GM12864 (cell line): Measurements from ENCODE around the gene SALL1.

ENCODE experiments used
- DNase-seq: peaks from one replicate; pipeline ENCODE4 v3.0.0-alpha.2; 2011; ENCODE audit warnings: low read depth
- H3K4me3 ChIP-seq: 2 replicates; pipeline ENCODE4 v1.5.1; 2011; ENCODE audit warnings: mild to moderate bottlenecking, low read depth, low read length, control low read depth
- TF ChIP-seq, protein P1 (sequence below): IDR thresholded peaks from 2 replicates; pipeline ENCODE4 v1.5.1; 2011; ENCODE audit warnings: low read depth, mild to moderate bottlenecking, moderate library complexity, low read length, control low read depth, inconsistent platforms; ENCODE audit errors: missing control alignments

SALL1 gene

DNA sequence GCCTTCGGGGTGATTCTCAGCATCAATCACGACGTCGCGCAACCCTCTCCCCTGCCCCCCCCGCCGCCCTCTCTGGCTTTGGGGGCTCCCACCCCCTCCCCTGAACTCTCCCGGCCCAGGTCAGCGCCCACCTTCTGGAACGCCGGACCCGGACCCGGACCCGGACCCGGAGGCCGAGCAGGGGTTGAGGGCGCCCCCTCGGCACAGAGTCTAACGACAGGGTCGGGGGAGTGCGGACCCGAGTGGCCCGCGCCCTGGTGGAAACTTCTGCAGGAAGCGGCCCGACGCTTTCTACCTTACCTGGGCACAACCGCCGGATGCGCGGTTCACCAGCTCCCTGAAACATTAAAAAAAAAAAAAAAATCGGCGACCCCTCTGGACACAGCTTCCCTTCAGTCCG is 16.2 kb downstream of the SALL1 start:
- TF ChIP-seq, protein P1, sequence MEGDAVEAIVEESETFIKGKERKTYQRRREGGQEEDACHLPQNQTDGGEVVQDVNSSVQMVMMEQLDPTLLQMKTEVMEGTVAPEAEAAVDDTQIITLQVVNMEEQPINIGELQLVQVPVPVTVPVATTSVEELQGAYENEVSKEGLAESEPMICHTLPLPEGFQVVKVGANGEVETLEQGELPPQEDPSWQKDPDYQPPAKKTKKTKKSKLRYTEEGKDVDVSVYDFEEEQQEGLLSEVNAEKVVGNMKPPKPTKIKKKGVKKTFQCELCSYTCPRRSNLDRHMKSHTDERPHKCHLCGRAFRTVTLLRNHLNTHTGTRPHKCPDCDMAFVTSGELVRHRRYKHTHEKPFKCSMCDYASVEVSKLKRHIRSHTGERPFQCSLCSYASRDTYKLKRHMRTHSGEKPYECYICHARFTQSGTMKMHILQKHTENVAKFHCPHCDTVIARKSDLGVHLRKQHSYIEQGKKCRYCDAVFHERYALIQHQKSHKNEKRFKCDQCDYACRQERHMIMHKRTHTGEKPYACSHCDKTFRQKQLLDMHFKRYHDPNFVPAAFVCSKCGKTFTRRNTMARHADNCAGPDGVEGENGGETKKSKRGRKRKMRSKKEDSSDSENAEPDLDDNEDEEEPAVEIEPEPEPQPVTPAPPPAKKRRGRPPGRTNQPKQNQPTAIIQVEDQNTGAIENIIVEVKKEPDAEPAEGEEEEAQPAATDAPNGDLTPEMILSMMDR, result no peak
- DNase-seq, result no peak
- no peak overlapping the region for H3K4me3 ChIP-seq

DNA sequence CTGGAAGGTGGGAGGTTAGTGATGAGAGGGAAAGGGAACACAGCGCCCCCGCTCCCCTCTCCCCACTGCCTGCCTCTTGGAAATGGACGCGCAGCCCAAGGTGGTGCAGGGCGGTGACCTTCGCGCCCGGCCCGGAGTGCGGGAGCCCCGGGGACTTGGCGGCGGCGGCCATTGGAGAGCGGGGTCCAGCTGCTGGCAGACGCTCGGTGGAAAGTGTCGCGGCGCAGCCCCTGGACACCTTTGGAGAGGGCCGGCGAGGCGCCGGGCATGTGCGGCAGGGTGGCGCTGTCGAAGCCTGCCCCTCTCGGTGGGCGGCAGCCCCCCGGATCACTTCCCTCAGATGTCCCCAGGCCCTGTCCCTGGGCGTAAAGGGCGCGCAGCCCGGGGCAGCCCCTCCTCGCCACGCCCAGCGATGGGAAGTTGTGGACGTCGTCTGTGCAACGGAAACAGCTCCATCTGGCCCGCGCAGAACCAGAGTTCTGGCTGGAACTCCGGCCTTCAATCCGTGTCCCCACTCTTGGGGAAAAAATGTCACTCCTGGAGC is 16.7 kb downstream of the SALL1 start:
- TF ChIP-seq, protein P1, result no peak
- H3K4me3 ChIP-seq, result no peak overlapping the region
- no peak for DNase-seq

DNA sequence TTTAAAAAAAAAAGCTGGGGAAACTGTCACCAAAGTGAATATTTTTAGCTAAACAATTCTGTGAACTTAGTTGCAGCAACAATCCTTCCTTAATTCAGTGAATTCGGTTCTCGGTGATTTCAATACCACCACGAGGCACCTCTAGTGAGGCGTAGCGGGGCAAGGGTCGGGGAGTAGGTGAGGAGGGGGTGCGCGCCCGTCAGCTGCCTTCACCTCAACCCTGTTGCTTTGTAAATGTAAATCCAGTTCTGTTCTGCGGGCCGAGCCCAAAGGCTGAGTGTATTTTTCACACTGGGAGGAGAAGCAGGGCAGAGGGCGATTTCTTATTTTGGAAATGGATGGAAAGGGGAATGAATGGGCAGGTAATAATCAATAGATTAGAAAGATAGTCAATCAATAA is 17.4 kb downstream of the SALL1 start:
- TF ChIP-seq, protein P1, result no peak
- H3K4me3 ChIP-seq, result no peak overlapping the region
- no peak for DNase-seq

DNA sequence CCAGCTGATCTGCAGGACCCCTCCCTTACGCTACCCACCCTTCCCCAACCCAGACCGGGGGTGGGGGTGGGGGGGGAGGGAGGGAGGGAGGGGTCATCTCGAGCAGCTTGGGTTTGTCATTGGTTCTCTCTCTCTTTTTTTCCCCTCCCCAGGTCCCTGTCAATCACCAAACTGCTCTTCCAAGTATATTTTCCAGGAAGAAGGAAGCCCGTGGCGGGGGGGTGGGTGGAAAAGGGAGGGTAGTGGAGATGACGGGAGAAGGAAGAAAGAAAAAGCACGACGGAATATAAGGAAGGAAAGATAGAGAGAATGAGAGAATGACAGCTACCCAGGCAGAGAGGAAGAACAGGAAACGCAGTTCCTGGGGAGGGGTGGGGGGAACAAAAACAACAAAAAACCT is 17.9 kb downstream of the SALL1 start:
- DNase-seq, result no peak

DNA sequence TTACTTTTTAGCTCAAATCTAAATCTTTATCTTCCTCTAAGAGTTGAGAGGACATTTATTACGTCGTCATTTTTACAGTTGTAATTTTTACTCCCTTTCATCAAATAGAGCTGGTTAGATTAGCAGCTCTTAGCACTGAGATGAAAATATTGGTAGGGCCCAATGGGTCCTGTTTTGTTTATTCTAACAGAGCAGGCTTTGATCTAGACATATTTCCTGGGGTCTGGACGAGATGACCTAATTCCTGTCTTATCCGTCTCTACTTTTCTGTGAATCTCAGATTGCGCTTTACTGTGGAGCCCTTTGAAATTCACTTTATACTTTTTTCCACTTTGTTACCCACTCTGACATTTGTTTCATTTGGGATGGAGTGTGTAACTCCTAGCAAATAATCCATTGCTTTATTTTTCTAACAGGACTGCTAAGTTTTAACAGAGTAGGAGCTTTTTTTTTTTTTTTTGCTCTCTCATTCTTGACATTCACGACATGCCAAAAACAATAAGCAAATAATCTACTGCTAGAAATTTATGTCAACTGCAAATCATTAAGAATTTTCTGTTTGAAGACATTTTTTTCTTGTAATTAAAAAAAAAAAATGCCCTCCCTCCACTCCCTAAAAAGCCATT is 18.5 kb downstream of the SALL1 start:
- DNase-seq, result no peak
- TF ChIP-seq, protein P1, result no peak
- H3K4me3 ChIP-seq, result no peak overlapping the region

More for the DNA sequence above, 17.9 kb downstream of the SALL1 start:
- TF ChIP-seq, protein P1, result no peak
- H3K4me3 ChIP-seq, result no peak overlapping the region

DNA sequence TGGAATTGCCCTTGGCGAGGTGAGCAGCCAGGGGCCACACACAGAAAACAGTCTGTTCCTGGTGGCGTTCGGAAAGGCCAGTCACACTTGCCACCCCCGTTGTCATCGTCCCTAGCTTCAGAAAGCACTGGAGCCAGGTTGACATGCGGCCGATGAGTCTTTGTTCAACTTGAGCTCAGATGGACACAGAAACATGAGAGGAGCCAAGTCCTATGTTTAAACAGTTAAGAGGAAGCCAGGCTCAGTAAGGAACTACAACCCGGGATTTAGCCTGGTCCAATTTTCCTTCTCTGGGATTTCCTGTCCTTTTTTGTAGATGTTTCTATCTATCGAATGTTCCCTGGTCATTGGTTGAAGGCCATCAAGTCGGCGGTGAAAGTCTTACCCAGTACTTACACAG is 19.5 kb downstream of the SALL1 start:
- no peak for DNase-seq
- no peak overlapping the region for H3K4me3 ChIP-seq
- TF ChIP-seq, protein P1, result no peak

DNA sequence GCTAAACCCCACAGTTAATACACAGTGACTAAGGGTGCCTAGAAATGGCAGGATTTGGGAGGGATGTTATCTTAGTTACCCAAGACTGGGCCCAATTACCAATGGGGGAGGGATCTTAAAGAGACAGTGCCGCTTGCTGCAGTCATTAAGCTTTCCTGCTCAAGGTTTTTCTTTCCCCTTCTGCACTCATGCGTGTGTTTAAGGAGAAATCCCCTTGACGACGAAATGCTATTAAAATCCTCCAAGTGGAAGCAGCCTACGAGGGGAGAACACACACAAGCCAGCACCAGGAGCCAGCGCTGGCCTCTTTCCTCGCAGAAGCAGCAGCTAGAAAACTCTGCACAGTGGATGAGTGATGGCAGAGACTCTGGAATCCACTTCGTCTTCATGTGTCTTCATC is 22.0 kb downstream of the SALL1 start:
- DNase-seq, result no peak
- TF ChIP-seq, protein P1, result no peak
- H3K4me3 ChIP-seq, result no peak overlapping the region
